Caco-2 (cell line): ENCODE measurements around the gene PMAIP1. TPM values are rescaled to one million over a fixed set of nuclear protein-coding genes. Genes with fewer than 3 reads are reported as not detected.

Source experiments
- BruUV-seq: library from RNA; stranded (reverse); fragments of 400-500 nt; replicated peaks from 2 replicates; lab custom pipeline; 2021; lab: Mats Ljungman, UMichigan
- CTCF ChIA-PET: fragments of 300-600 bp; sonication (Branson Sonifier 250); formaldehyde crosslinking; loops from one replicate; lab custom pipeline; 2022; ENCODE audit warnings: antibody characterized with exemption; lab: Charles Lee
- POLR2A ChIA-PET: fragments of 300-600 bp; sonication (Branson Sonifier 250); formaldehyde crosslinking; loops from one replicate; lab custom pipeline; 2022; ENCODE audit warnings: antibody characterized with exemption; lab: Charles Lee
- DNase-seq, 2 experiments: peaks; one replicate each; pipeline versions ENCODE4 v3.0.0 to v3.0.0-alpha.2; 2020 to 2022
- H3K27me3 ChIP-seq: replicated peaks from 2 replicates; pipeline ENCODE4 v1.6.0; 2011; ENCODE audit warnings: low read length; ENCODE audit not compliant: control insufficient read depth, insufficient read depth
- H3K36me3 ChIP-seq: 2 replicates; pipeline ENCODE4 v1.5.1; 2011; ENCODE audit warnings: low read length; ENCODE audit not compliant: control insufficient read depth, insufficient read depth
- H3K4me1 ChIP-seq: fragments of 250-450 bp; sonication (Bioruptor Pico); 2 replicates; pipeline ENCODE4 v1.5.1; 2020; ENCODE audit warnings: mild to moderate bottlenecking
- H3K4me3 ChIP-seq: 2 replicates; pipeline ENCODE4 v1.5.1; 2011; ENCODE audit warnings: low read depth, mild to moderate bottlenecking, control low read depth, low read length
- H3K9me3 ChIP-seq: fragments of 250-450 bp; sonication (Bioruptor Pico); 2 replicates; pipeline ENCODE4 v1.5.1; 2020; ENCODE audit warnings: mild to moderate bottlenecking, moderate library complexity
- H3K27ac Mint-ChIP-seq: one replicate; pipeline ENCODE4 v1.8.0; 2022; ENCODE audit warnings: mixed read lengths; ENCODE audit not compliant: unreplicated experiment
- H3K27me3 Mint-ChIP-seq: one replicate; pipeline ENCODE4 v1.8.0; 2022; ENCODE audit warnings: mixed read lengths; ENCODE audit not compliant: insufficient read depth, unreplicated experiment
- H3K36me3 Mint-ChIP-seq: one replicate; pipeline ENCODE4 v1.8.0; 2022; ENCODE audit warnings: mild to moderate bottlenecking, mixed read lengths; ENCODE audit not compliant: insufficient read depth, unreplicated experiment
- H3K4me1 Mint-ChIP-seq: one replicate; pipeline ENCODE4 v1.8.0; 2022; ENCODE audit warnings: low read depth, mixed read lengths; ENCODE audit not compliant: unreplicated experiment
- H3K4me3 Mint-ChIP-seq: one replicate; pipeline ENCODE4 v1.8.0; 2022; ENCODE audit warnings: mild to moderate bottlenecking, moderate library complexity, mixed read lengths; ENCODE audit not compliant: unreplicated experiment
- H3K9me3 Mint-ChIP-seq: one replicate; pipeline ENCODE4 v1.8.0; 2022; ENCODE audit warnings: mixed read lengths; ENCODE audit not compliant: unreplicated experiment
- CTCF ChIP-seq, 2 experiments: fragments of 200-600 bp in 1 of 2; IDR thresholded peaks; 1 replicate in 1 of 2; 2 replicates in 1 of 2; pipeline versions ENCODE4 v1.5.1 to v1.8.0; 2011 to 2022; ENCODE audit warnings: antibody characterized with exemption in 1 of 2, control low read depth in 1 of 2, inconsistent platforms in 1 of 2, low read depth in 1 of 2, low read length in 1 of 2, mild to moderate bottlenecking in 1 of 2, moderate library complexity in 1 of 2; ENCODE audit not compliant: insufficient read depth in 1 of 2, severe bottlenecking in 1 of 2, unreplicated experiment in 1 of 2
- intact Hi-C: fragments of 100-400 bp; cut with micrococcal nuclease; formaldehyde crosslinking; loops from one replicate; pipeline ENCODE4 v1.10.0; 2022; ENCODE audit not compliant: unreplicated experiment
- total RNA-seq: library from RNA; stranded (reverse); gene quantifications from 2 replicates; pipeline ENCODE4 v1.2.3, GENCODE V29; 2022

PMAIP1 gene
- total RNA-seq, 1 experiment from 2014 or later = 2.3 TPM

GRCh38 chr18:59861963-59862819 is 37.6 kb upstream of the PMAIP1 start:
- Mint-ChIP-seq H3K27ac (no peak overlapping the region), H3K36me3 (no peaks in the 10 kb centered on the region), H3K4me1 (no peaks in the 10 kb centered on the region), H3K27me3 (no peaks in the 10 kb centered on the region), H3K4me3 (no peak overlapping the region), H3K9me3 (no peaks in the 10 kb centered on the region)
- Histone ChIP-seq H3K27me3 (no peaks in the 10 kb centered on the region), H3K36me3 (no peaks in the 10 kb centered on the region), H3K4me1 (no peaks in the 10 kb centered on the region), H3K9me3 (no peaks in the 10 kb centered on the region), H3K4me3 (no peak overlapping the region)
- intact Hi-C loops = no loop called here
- CTCF ChIA-PET = no interaction called here
- no TSS peak for BruUV-seq
- POLR2A ChIA-PET = no interaction called here
- DNase-seq = no peak
- no peak for TF ChIP-seq CTCF (IDR thresholded peaks at IDR 0.05; ENCODE audit: insufficient read depth in 1 of 2, low read depth in 1 of 2, low read length in 1 of 2, severe bottlenecking in 1 of 2, unreplicated experiment in 1 of 2)

- Mint-ChIP-seq H3K9me3 (no peaks in the 10 kb centered on the region), H3K4me3 (no peak overlapping the region), H3K36me3 (no peaks in the 10 kb centered on the region), H3K27me3 (no peaks in the 10 kb centered on the region), H3K27ac (no peak overlapping the region), H3K4me1 (no peaks in the 10 kb centered on the region)
- POLR2A ChIA-PET = no interaction called here
- no peaks in the 10 kb centered on the region for H3K9me3 ChIP-seq
- H3K4me1 ChIP-seq = no peaks in the 10 kb centered on the region
- no peak for DNase-seq
- intact Hi-C loops = no loop called here
- no peak for TF ChIP-seq CTCF (IDR thresholded peaks at IDR 0.05; ENCODE audit: insufficient read depth in 1 of 2, low read depth in 1 of 2, low read length in 1 of 2, severe bottlenecking in 1 of 2, unreplicated experiment in 1 of 2)
- no peaks in the 10 kb centered on the region for H3K27me3 ChIP-seq
- no peaks in the 10 kb centered on the region for H3K36me3 ChIP-seq
- CTCF ChIA-PET = no interaction called here
- BruUV-seq = no TSS peak
- no peak overlapping the region for H3K4me3 ChIP-seq
Measured at GRCh38 chr18:59865241-59865986, 34.4 kb upstream of the PMAIP1 start.

DNA sequence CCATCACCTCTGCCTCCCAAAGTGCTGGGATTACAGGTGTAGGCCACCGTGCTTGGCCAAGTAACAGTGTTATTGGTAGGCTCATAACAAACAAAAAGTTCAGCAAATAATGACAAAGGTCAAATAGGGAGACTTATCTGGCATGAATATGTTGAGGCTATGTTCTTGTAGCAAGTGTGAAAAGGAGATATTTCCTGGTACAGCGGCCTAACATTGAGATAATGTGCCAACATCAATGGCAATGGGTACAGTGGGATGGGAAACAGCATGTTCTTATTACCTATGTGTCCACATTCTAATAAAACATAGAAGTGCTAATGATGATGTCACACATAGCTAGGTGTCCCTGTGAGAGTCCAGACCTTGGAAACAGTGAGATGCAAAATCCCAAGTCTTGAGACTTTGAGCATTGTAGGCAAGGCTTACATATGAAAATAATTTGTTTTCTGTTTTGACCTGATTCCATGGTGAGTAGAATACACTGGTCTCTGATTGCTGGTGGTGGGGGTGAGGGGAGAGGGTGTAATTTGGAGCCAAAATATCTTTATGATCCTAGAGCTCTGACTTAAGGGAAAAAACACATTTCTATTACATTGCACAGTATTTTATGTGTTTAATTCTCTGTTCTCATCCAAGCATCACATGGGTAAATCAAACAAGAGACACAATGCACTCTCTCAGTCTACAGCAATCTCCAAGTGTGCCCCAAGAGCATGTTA is 33.1 kb upstream of the PMAIP1 start:
- Histone ChIP-seq H3K36me3 (no peaks in the 10 kb centered on the region), H3K4me1 (no peaks in the 10 kb centered on the region), H3K4me3 (no peak overlapping the region), H3K9me3 (no peaks in the 10 kb centered on the region), H3K27me3 (no peaks in the 10 kb centered on the region)
- no peak for DNase-seq
- Mint-ChIP-seq H3K27me3 (no peaks in the 10 kb centered on the region), H3K27ac (no peak overlapping the region), H3K4me3 (no peak overlapping the region), H3K4me1 (no peaks in the 10 kb centered on the region), H3K36me3 (no peaks in the 10 kb centered on the region), H3K9me3 (no peaks in the 10 kb centered on the region)
- no peak for TF ChIP-seq CTCF (IDR thresholded peaks at IDR 0.05; ENCODE audit: insufficient read depth in 1 of 2, low read depth in 1 of 2, low read length in 1 of 2, severe bottlenecking in 1 of 2, unreplicated experiment in 1 of 2)
- no TSS peak for BruUV-seq
- intact Hi-C loops = no loop called here
- ChIA-PET CTCF (no interaction called here), POLR2A (no interaction called here)
